GM19240 (cell line): ENCODE measurements around the gene YKT6.
"Not testable (repeated sequence)": the region's sequence is repeated elsewhere in the genome, so short reads cannot be mapped to it uniquely, and the experiment has no call there.

ENCODE experiments used
- DNase-seq: peaks from one replicate; pipeline ENCODE4 v3.0.0; 2011; ENCODE audit warnings: low spot score; ENCODE audit not compliant: insufficient read length

Gene YKT6

DNA sequence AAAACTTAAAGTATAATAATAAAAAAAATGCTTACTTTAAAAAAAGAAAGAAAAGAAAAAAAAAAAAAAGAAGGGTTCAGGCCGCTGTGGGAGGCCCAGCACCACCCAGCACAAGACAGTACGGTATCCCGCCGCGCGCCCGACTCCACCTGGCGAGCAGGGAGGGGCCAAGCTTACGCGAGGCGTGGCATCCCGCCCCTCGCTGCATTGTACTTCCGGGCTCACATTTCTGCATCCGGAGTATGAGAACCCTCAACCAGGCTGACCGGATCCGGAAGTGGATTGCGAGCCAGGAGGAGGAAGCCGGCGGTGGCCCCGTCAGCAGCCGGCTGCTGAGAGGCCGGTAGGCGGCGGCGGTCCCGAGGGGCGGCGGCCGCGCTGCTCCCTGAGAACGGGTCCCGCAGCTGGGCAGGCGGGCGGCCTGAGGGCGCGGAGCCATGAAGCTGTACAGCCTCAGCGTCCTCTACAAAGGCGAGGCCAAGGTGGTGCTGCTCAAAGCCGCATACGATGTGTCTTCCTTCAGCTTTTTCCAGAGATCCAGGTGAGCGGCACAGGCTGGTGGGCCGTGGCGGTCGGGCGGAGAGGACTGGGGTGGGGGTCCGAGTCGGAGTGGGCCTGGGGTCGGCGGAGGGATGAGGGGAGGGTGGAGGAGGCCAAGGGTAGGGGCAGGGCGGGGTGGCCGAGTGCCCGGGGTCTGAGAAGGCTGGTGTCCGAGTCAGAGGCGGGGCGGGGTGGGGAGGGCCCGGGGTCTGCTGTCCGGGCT lies at the start of gene YKT6:
YKT6 (plus strand) TSS at position 280 of the 763 bp plus-strand sequence; CDS start at position 438, 158 bp downstream.
- peak; percentile 99 for DNase-seq

DNA sequence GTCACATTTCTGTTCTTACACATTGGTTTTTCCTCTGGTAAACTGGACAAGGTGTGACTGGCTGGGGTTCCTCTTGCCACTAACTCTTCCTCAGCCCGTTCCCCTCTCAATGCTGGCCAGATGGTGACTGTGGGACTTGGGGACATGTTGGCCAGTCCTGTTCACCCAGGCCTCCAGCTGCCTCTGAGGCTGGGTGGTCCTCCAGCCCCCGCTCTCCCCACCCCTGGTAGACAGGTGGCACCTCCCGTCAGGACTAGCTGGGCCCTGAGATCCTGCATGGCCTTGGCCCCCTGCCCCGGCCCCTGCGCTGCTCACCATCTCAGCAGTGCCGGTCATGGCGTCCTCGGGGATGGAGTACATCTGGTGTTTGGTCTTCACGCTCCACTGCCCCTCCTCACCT lies 48.8 kb upstream of the YKT6 start:
- no peak for DNase-seq

- DNase-seq = no peak
Observed at GRCh38 chr7:44152971-44153947, 47.5 kb upstream of the YKT6 start.

DNA sequence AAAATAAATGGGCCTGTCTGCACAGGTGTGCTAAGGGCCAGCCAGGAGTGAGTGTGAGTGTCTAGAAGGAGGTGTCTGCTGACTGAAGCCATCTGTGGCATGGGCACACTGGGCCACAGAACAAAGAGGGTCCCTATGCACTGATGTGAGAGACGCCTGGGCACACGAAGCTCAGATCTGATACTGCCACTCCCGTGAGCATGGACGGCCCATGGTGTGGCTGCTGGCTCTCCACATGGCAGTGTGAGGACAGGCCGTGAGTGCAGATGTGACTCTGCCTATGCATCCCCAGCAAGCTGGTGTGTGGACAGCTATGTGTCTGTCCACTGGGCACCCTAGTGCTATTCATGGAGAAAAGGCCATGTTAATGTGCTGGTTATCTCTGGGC lies 46.8 kb upstream of the YKT6 start:
- no peak for DNase-seq

DNA sequence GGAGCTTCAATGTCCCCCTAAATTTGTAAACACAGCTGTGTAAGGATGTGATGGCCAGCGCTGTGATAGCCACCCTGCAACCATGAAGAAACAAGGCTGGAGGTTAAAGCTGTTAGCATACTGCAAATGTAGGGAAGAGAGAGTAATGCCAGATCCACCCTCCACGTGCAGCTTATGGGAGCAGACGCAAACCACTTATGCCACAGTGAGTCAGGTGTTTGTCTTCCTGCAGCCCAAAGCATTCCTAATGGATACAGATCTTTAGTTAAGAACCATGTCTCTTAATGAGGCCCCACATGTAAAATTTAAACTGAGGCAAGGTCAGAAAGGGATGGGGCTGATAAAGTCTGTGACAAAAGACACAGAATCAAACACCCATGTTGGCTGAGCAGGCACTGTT lies 46.1 kb upstream of the YKT6 start:
- no peak for DNase-seq

GRCh38 chr7:44155191-44156185 lies 45.3 kb upstream of the YKT6 start:
- DNase-seq = no peak

- no peak for DNase-seq
Observed at GRCh38 chr7:44156453-44157010, 44.2 kb upstream of the YKT6 start.

DNA sequence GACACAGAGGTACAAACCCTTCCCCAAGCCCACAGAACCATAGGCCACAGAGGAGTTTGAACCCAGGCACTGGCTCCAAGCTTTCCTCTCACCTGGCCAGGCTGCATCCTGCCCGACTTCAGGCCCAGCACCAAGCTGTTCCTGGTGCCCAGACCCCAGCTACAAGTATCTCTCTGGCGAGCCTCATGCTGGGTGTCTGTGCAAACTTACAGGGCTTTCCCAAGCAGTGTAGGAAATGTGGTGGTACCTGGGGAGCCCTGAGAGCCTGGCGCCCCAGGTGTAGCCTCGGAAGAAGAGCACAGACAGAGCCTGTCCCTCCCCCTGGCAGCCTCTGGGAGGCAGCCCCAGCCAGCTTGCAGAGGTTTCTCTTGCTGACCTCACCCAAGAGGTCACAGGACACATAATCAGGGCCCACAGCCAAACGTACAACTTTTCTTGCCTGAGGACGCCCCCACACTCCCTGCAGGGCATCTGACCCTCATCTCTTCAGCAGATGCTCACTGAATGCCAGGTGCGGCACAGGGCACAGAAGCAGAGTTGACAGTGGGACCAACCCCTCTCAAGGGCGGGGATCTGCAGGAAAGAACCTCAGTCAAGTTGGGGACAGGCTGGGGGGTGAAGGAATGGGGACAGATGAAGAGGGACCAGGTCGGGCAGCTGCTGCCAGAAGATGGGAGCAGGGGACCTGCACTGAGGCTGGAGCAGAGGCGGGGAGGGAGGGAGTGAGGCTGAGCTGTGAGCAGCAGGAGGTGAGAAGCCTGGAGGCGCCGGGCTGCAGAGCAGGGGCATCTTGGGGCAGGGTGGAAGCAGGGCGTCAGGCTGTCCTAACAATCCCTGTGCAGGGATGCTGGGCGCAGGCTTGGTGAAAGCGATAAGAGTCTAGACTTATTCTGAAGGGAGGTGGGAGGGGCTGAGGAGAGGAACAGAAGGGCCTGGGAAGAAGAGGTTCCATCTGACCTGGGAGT lies 43.4 kb upstream of the YKT6 start:
- DNase-seq = no peak

- no peak for DNase-seq
Observed at GRCh38 chr7:44158096-44158872, 42.5 kb upstream of the YKT6 start.

GRCh38 chr7:44158873-44159631 lies 41.7 kb upstream of the YKT6 start:
- no peak for DNase-seq

- no peak for DNase-seq
Observed at GRCh38 chr7:44159824-44160630, 40.8 kb upstream of the YKT6 start.

DNA sequence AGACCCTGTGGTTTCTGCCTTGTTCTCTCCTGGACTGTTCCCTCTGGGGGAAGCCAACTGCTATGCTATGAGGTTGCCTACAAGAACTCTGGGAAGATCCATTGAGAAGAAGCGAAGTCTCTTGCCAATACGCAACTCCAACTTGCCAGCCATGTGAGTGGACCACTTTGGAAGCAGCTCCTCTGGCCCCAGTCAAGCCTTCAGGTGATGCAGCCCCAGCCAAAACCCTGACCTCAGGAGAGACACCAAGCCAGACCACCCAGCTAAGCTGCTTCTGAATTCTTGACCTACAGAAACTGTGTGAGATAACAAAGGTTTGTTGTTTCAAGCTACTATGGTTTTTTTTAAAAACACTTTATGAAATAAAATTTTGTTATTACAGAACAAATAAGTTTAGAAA lies 39.4 kb upstream of the YKT6 start:
- no peak for DNase-seq

GRCh38 chr7:44162179-44162578 lies 38.6 kb upstream of the YKT6 start:
- DNase-seq = no peak

DNA sequence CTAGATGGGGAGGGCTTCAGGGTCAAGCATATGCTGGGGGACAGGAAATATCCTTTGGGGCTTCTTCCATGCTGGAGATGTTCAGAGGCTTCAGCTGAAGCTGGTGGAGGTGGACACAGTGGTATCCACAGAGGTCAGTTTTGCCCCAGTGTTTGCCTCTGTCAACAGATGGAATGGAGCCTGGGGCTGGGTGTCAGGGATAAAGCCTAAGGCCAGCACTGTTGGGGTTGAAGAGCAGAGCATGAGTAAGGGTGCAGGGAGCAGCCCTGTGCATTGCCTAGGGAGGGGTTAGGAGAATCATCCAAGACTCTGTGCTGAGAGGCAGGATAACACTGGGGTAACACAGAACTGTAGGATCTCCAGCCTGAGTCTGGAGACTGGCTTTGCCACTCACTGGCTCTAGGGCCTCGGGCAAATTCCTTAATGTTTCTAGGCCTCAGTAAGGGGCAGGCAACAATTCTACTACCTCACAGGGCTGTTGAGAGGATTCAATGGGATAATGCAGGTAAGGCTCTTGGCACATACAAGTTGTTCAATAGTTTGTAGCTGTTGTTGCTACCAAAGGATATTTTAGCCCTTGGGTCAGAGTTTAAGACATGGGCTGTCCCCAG lies 37.9 kb upstream of the YKT6 start:
- no peak for DNase-seq

GRCh38 chr7:44163591-44163990 lies 37.2 kb upstream of the YKT6 start:
- DNase-seq = no peak

GRCh38 chr7:44167920-44168319 lies 32.9 kb upstream of the YKT6 start:
- DNase-seq = no peak

DNA sequence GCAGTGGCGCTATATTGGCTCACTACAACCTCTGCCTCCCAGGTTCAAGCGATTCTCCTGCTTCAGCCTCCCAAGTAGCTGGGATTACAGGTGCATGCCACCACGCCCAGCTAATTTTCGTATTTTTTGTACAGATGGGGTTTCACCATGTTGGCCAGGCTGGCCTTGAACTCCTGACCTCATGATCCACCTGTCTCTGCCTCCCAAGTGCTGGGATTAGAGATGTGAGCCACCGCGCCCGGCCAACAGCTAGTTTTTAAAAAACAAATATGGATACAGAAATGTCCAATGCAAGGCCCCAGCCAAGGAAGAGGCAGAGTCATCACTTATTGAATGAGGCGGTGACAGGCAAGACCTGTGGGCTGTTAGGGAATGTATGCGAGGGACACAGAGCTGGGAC lies 28.9 kb upstream of the YKT6 start:
- not testable (repeated sequence) for DNase-seq
